Activated CD4-positive, CD25-positive, alpha-beta regulatory T cell treated with anti-CD3 and anti-CD28 coated beads, Interleukin-2, amount 50 U/mL, for 72 hours (primary cell): ENCODE measurements around the gene LRIG3.

Experiments used
- DNase-seq: peaks from one replicate; pipeline ENCODE4 v3.0.0; 2021

LRIG3 gene

GRCh38 chr12:58844161-58844560 lies 76.1 kb downstream of the LRIG3 start:
- DNase-seq, result no peak

DNA sequence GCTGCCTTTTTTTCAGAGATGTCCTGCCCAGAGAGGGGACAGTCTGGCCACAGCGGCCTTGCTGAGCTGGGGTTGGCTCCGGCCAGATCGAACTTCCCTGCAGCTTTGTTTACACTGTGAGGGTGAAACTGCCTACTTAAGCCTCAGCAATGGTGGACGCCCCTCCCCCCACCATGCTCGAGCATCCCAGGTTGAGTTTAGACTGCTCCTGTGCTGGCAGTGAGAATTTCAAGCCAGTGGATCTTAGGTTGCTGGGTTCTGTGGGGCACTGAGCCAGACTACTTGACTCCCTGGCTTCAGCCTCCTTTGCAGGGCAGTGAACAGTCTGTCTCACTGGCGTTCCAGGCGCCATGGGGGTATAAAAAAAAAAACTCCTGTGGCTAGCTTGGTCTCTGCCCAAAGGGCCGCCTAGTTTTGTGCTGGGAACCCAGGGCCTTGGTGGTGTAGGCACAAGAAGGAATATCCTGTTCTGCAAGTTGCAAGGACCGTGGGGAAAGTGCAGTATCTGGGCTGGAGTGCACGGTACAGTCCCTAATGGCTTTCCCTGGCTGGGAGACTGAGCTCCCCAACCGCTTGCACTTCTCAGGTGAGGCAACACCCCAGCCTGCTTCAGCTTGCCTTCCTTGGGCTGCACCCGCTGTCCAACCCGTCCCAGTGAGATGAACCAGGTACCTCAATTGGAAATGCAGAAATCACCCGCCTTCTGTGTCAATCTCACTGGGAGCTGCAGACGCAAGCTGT lies 79.1 kb downstream of the LRIG3 start:
- no peak for DNase-seq

DNA sequence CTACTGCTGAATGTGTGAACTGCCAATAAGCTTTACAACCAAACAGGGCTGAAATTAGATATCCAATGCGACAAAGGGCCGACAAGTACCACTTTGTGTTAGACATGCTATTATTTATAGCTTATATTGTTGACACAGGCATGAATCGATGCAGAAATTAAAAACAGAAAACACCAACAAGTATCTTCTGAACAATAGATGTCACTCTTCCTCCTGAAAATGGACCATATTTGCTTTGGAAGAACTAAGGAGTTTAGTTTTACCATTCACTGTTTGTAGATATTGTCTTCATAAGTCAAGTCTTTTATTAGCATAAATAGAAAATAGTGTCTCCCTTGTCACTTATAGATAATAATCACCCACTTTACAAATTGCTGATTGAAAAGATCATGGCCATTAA lies 86.5 kb downstream of the LRIG3 start:
- DNase-seq, result no peak

GRCh38 chr12:58832920-58833319 lies 87.4 kb downstream of the LRIG3 start:
- DNase-seq, result no peak
